Ishikawa (cell line): ENCODE data around the gene FGF14.

ENCODE experiments used
- CEBPB ChIP-seq: IDR thresholded peaks from 2 replicates; pipeline ENCODE4 v1.6.1; 2012
- CREB1 ChIP-seq: IDR thresholded peaks from 2 replicates; pipeline ENCODE4 v1.6.1; 2012; ENCODE audit warnings: low read depth
- EP300 ChIP-seq: IDR thresholded peaks from 2 replicates; pipeline ENCODE4 v1.6.1; 2012; ENCODE audit warnings: borderline replicate concordance
- NFIC ChIP-seq: IDR thresholded peaks from 2 replicates; pipeline ENCODE4 v1.6.1; 2012
- RAD21 ChIP-seq: IDR thresholded peaks from 2 replicates; pipeline ENCODE4 v1.6.1; 2012; ENCODE audit warnings: low read depth
- REST ChIP-seq: IDR thresholded peaks from 2 replicates; pipeline ENCODE4 v1.6.1; 2012; ENCODE audit warnings: low read depth, mild to moderate bottlenecking
- TAF1 ChIP-seq: IDR thresholded peaks from 2 replicates; pipeline ENCODE4 v1.6.1; 2012; ENCODE audit warnings: low read depth, mild to moderate bottlenecking
- TEAD4 ChIP-seq: IDR thresholded peaks from 2 replicates; pipeline ENCODE4 v1.6.1; 2012
- YY1 ChIP-seq: IDR thresholded peaks from 2 replicates; pipeline ENCODE4 v1.6.1; 2012; ENCODE audit warnings: low read depth

- TF ChIP-seq REST (no peak), EP300 (no peak), RAD21 (no peak), NFIC (no peak), TEAD4 (no peak), CREB1 (no peak), TAF1 (no peak), CEBPB (no peak), YY1 (no peak)
Observed at GRCh38 chr13:102055090-102055779, 346.6 kb downstream of the FGF14 start.
